Right cardiac atrium (tissue), 5 donors: ENCODE measurements around the gene TMBIM6. TPM values are rescaled to one million over a fixed set of nuclear protein-coding genes. Genes with fewer than 3 reads are reported as not detected.

ENCODE experiments used
- ATAC-seq, 2 donors: fragments of 200-7000 bp; cut with Tn5 transposase; one replicate each; pipeline versions ENCODE4 v1.8.0 to v1.9.1; 2020; ENCODE audit warnings: moderate library complexity in 2 of 2, mild to moderate bottlenecking in 1 of 2
- DNase-seq, 3 donors: peaks; one replicate each; pipeline ENCODE4 v3.0.0-alpha.2; 2020
- H3K27ac ChIP-seq: one replicate; pipeline ENCODE4 v1.5.1; 2013; ENCODE audit warnings: mild to moderate bottlenecking, low read length, control low read depth, moderate library complexity
- H3K27me3 ChIP-seq: one replicate; pipeline ENCODE4 v1.6.1; 2013; ENCODE audit not compliant: control insufficient read depth, insufficient read depth
- H3K4me1 ChIP-seq: one replicate; pipeline ENCODE4 v1.6.1; 2013; ENCODE audit warnings: low read length; ENCODE audit not compliant: control insufficient read depth, insufficient read depth
- H3K4me3 ChIP-seq: one replicate; pipeline ENCODE4 v1.5.1; 2013; ENCODE audit warnings: low read length, control low read depth
- H3K9me3 ChIP-seq: one replicate; pipeline ENCODE4 v1.6.1; 2013; ENCODE audit warnings: low read length; ENCODE audit not compliant: control insufficient read depth
- WGBS: extraction: QIAGEN DNeasy Blood & Tissue Kit; methylation state at CpG from one replicate; pipeline ENCODE4 v1.1.7; 2013; 5-methylcytosine and 5-hydroxymethylcytosine counted together
- intact Hi-C, 4 donors: fragments of 100-400 bp; cut with DNase I; formaldehyde crosslinking; loops; one replicate each; pipeline versions ENCODE4 v1.11.0 to v1.14.0; 2022 to 2023
- polyA plus RNA-seq: library from polyadenylated mRNA; stranded (reverse); fragments of 200-250 nt; gene quantifications from one replicate; pipeline ENCODE4 v1.2.3, GENCODE V29; 2013
- total RNA-seq, 4 donors: library from RNA; stranded (reverse); fragmentation: NEBNext Ultra II Directional; extraction: Animal tissue kit (Norgen Biotek cat#: 25700); gene quantifications; one replicate each; pipeline ENCODE4 v1.2.1, GENCODE V29; 2021
- donor health status: healthy with polysubstance abuse.
- donor health status: DM: no; HTN: yes; CAD: no.
- donor health status: DM: no; HTN: no; CAD: no.
- donor health status: DM: no; HTN: yes; CAD: no; lungs with severe emphysema.
- donor health status: DM: yes; HTN: yes; CAD: no.

TMBIM6 gene
- total and polyA plus RNA-seq, 5 donors = 159 to 254 (median 243) TPM

DNA sequence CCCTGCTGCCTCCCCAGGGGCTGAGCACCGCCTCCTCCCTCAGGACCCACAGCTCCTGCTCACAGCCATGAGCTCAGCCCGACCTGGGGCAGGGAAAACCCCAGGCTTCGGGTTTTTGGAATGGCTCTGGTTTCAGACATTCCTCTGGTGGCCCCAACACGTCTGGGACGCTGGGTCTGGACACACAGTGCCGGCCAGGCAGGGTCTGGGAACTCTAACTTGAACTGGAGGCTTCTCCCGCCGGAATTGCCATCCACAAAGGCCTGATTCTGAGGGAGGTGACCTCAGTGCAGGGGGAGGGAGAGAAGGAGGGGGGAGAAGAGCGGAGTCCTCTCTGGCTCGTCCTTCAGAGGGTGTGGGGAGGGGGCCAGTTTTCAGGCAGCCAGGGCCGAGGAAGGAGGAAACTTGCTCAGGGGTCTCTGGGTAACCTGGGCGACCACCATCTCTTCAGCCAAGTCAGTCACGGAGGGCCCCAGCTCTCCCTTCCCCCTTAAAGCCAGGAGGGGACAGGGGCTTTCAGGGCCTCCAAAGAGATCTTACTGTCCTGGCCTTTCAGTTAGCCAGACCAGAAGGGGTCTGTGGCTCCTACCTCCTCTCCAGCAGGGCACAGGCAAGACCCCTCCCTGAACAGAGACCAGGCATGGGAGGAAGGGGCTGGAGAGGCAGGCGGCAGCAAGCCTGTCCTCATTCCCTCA, 67.5 kb downstream of the TMBIM6 start:
- ATAC-seq (peak; percentile 87 to 89), DNase-seq (peak; percentile 86 to 94 (median 90))
- Histone ChIP-seq H3K4me1 (peaks cover 28% of the 10 kb centered on the region), H3K9me3 (no peaks in the 10 kb centered on the region), H3K27me3 (no peaks in the 10 kb centered on the region), H3K27ac (peak overlapping the region; percentile 94), H3K4me3 (no peak overlapping the region)
- 41% methylated on average over 14 of the region's 14 CpGs for WGBS
- intact Hi-C loops = no loop called here

DNA sequence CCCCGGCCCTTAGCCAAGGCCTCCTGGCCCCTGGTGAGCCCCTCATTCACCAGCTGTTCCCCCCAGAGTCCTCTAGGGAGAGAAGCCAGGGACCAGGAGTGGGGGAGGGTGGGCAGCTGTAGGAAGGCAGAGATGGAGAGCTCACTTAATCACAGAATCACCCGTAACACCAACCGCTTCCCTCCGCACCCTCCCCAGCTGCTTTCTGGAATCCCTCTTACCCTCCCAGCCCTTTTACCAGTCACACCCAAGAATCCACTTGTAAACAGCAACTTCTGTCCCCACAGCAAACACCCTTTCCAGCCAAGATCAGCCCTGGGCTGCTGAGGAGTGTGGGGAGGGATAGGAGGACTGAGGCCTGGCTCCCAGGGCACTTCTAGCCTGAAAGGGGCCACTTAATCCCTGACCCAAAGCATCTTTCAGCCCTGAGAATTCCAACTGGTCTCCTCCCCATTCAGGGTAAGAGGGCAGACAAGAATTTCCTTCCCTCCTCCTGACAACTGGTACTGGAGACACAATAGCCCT, 68.1 kb downstream of the TMBIM6 start:
- no peaks in the 10 kb centered on the region for H3K9me3 ChIP-seq
- peak; percentile 77 to 78 for ATAC-seq
- H3K4me1 ChIP-seq = peaks cover 28% of the 10 kb centered on the region
- peak overlapping the region; percentile 94 for H3K27ac ChIP-seq
- no peak overlapping the region for H3K4me3 ChIP-seq
- peak; percentile 72 to 89 (median 78) for DNase-seq
- 20% methylated on average over 4 of the region's 4 CpGs for WGBS
- intact Hi-C loops = no loop called here
- no peaks in the 10 kb centered on the region for H3K27me3 ChIP-seq

DNA sequence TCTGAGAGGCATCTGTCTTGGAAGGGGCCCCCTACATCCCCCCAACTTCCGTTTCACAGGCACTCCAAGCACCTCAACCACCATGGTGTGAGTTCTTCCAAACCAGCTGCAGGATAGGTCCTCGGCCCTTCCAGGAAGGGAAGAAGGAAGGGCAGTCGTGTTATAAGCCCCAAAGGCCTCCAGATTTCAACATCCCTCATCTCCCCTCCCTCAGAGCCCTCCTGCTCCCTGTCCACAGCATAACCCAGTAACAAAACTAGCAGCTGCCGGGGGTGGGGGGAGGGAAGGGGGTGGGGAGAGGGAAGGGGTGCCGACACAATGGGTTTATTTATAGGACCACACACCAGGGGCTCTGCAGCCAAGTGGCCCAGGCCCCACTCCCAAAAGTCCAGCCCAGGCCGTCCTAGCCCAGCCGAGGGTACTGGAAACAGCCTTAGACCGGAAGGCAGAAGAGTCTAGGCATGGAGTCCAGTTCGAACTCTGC, 68.6 kb downstream of the TMBIM6 start:
- Histone ChIP-seq H3K27me3 (no peaks in the 10 kb centered on the region), H3K9me3 (no peaks in the 10 kb centered on the region), H3K4me1 (peaks cover 28% of the 10 kb centered on the region), H3K4me3 (no peak overlapping the region), H3K27ac (peak overlapping the region; percentile 94)
- peak in 2 of 3 donors; percentile 70 to 75 for DNase-seq
- ATAC-seq = peak; percentile 44 to 48
- intact Hi-C loops = no loop called here
- WGBS = 22% methylated on average over 9 of the region's 9 CpGs

- no peak for ATAC-seq
- no peaks in the 10 kb centered on the region for H3K27me3 ChIP-seq
- WGBS = 75% methylated on average over 5 of the region's 5 CpGs
- H3K4me1 ChIP-seq = peaks cover 26% of the 10 kb centered on the region
- H3K4me3 ChIP-seq = no peak overlapping the region
- no peaks in the 10 kb centered on the region for H3K9me3 ChIP-seq
- no peak for DNase-seq
- no peak overlapping the region for H3K27ac ChIP-seq
- intact Hi-C loops = no loop called here
Observed at GRCh38 chr12:49811136-49811535, 69.8 kb downstream of the TMBIM6 start.

DNA sequence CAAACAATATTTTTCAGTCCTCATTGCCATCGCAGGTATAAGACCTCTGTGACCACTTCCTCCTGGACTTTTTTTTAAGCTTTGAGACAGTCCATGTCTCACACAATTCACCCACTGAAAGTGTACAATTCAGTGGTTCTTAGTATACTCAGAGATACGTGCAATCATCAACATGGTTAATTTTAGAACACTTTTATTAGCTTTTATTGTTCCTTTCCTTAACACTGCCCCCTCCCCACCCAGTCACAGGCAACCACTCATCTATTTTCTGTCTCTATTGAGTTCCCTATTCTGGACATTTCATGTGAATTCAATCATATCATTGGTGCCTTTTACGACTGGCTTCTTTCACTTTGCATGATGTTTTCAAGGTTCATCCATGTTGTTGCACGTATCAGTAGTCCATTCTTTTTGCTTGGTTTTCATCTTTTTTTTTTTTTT, 70.6 kb downstream of the TMBIM6 start:
- ATAC-seq = no peak
- Histone ChIP-seq H3K27ac (no peak overlapping the region), H3K4me3 (no peak overlapping the region), H3K4me1 (peaks cover 24% of the 10 kb centered on the region), H3K27me3 (no peaks in the 10 kb centered on the region), H3K9me3 (no peaks in the 10 kb centered on the region)
- DNase-seq = no peak
- intact Hi-C loops = no loop called here
- WGBS = 81% methylated on average over 4 of the region's 4 CpGs

- ATAC-seq (no peak), DNase-seq (no peak)
- peaks cover 20% of the 10 kb centered on the region for H3K4me1 ChIP-seq
- intact Hi-C loops = no loop called here
- no peak overlapping the region for H3K4me3 ChIP-seq
- WGBS = 91% methylated on average over 1 of the region's 1 CpG
- H3K27ac ChIP-seq = no peak overlapping the region
- no peaks in the 10 kb centered on the region for H3K9me3 ChIP-seq
- H3K27me3 ChIP-seq = no peaks in the 10 kb centered on the region
Observed at GRCh38 chr12:49813131-49813530, 71.8 kb downstream of the TMBIM6 start.

Other genes with a start within 250 kb of the TMBIM6 start
- 1 to 10 TPM in 3 of 4 donors, under 1 TPM in 1; 0.75 to 4.4 (median 1.2) TPM for gene KCNH3, start 202.5 kb upstream of the TMBIM6 start, total RNA-seq
- gene KCNH3, start 202.5 kb upstream of the TMBIM6 start, polyA plus RNA-seq = 1.6 TPM
- 100 to 1,000 TPM in 1 of 4 donors, 10 to 100 TPM in 3; 81.7 to 115 (median 87.0) TPM for gene MCRS1, start 173.4 kb upstream of the TMBIM6 start, total RNA-seq
- gene MCRS1, start 173.4 kb upstream of the TMBIM6 start, polyA plus RNA-seq = 72.3 TPM
- under 1 TPM; 0.17 to 0.74 (median 0.43) TPM for gene FAM186B, start 135.9 kb upstream of the TMBIM6 start, total RNA-seq
- 0.16 TPM for gene FAM186B, start 135.9 kb upstream of the TMBIM6 start, polyA plus RNA-seq
- 10 to 100 TPM; 19.2 to 26.7 (median 22.1) TPM for gene PRPF40B, start 118.0 kb upstream of the TMBIM6 start, total RNA-seq
- 15.9 TPM for gene PRPF40B, start 118.0 kb upstream of the TMBIM6 start, polyA plus RNA-seq
- gene FMNL3, start 34.2 kb upstream of the TMBIM6 start, total RNA-seq = 10 to 100 TPM; 11.7 to 19.0 (median 11.9) TPM
- 7.0 TPM for gene FMNL3, start 34.2 kb upstream of the TMBIM6 start, polyA plus RNA-seq
- 10 to 100 TPM; 20.3 to 23.2 (median 21.1) TPM for gene NCKAP5L, start 86.9 kb downstream of the TMBIM6 start, total RNA-seq
- 18.1 TPM for gene NCKAP5L, start 86.9 kb downstream of the TMBIM6 start, polyA plus RNA-seq
- 1 to 10 TPM; 2.9 to 3.6 (median 3.2) TPM for gene BCDIN3D, start 101.5 kb downstream of the TMBIM6 start, total RNA-seq
- gene BCDIN3D, start 101.5 kb downstream of the TMBIM6 start, polyA plus RNA-seq = 2.2 TPM
- 10 to 100 TPM; 10.4 to 31.1 (median 17.4) TPM for gene FAIM2, start 162.3 kb downstream of the TMBIM6 start, total RNA-seq
- gene FAIM2, start 162.3 kb downstream of the TMBIM6 start, polyA plus RNA-seq = 37.4 TPM
- 1 to 10 TPM in 1 of 4 donors, under 1 TPM in 3; 0.17 to 1.1 (median 0.52) TPM for gene AQP2, start 209.2 kb downstream of the TMBIM6 start, total RNA-seq
- 0.77 TPM for gene AQP2, start 209.2 kb downstream of the TMBIM6 start, polyA plus RNA-seq
- 1 to 10 TPM; 2.0 to 7.0 (median 2.8) TPM for gene AQP5, start 220.3 kb downstream of the TMBIM6 start, total RNA-seq
- 6.7 TPM for gene AQP5, start 220.3 kb downstream of the TMBIM6 start, polyA plus RNA-seq
- gene AQP6, start 231.4 kb downstream of the TMBIM6 start, total RNA-seq = under 1 TPM in 3 of 4 donors, not detected in 1; 0.15 to 0.25 (median 0.17) TPM
- 0.32 TPM for gene AQP6, start 231.4 kb downstream of the TMBIM6 start, polyA plus RNA-seq